K562 (cell line): ENCODE results near the gene CREB3L1. TPM values are rescaled to one million over a fixed set of nuclear protein-coding genes. Genes with fewer than 3 reads are reported as not detected.

Experiments
- EHMT2 ChIP-seq: fragments of 450-650 bp; IDR thresholded peaks from 2 replicates; pipeline ENCODE4 v1.6.1; 2018; ENCODE audit warnings: antibody characterized with exemption
- ERF ChIP-seq: fragments of 450-650 bp; formaldehyde crosslinking; IDR thresholded peaks from 2 replicates; pipeline ENCODE4 v1.4.0; 2020; ENCODE audit warnings: mild to moderate bottlenecking, mixed read lengths
- ETS2 ChIP-seq: IDR thresholded peaks from 2 replicates; pipeline ENCODE4 v1.6.1; 2016; ENCODE audit warnings: borderline replicate concordance, missing genetic modification characterization, mild to moderate bottlenecking, moderate library complexity, missing compliant biosample characterization; ENCODE audit not compliant: poor library complexity, severe bottlenecking
- HMGN3 ChIP-seq: IDR thresholded peaks from 2 replicates; pipeline ENCODE4 v1.6.1; 2011; ENCODE audit warnings: borderline replicate concordance, low read depth, mild to moderate bottlenecking, mixed read lengths, low read length; ENCODE audit not compliant: insufficient read length; ENCODE audit errors: extremely low read depth
- KDM1A ChIP-seq, 2 experiments: fragments of 450-650 bp; IDR thresholded peaks; 2 replicates each; pipeline ENCODE4 v1.6.1; 2016; ENCODE audit warnings: mild to moderate bottlenecking in 2 of 2
- NR4A1 ChIP-seq, 2 experiments: fragments of 250-450 bp in 1 of 2; fragments of 450-650 bp in 1 of 2; sonication (Bioruptor Pico) in 1 of 2; IDR thresholded peaks; 2 replicates each; pipeline versions ENCODE4 v1.4.0 to v1.6.1; 2016 to 2020; ENCODE audit warnings: mild to moderate bottlenecking in 2 of 2, missing compliant biosample characterization in 1 of 2, missing genetic modification characterization in 1 of 2, moderate library complexity in 1 of 2
- PYGO2 ChIP-seq: fragments of 450-650 bp; IDR thresholded peaks from 2 replicates; pipeline ENCODE4 v1.6.1; 2016; ENCODE audit warnings: mild to moderate bottlenecking, missing genetic modification characterization, moderate library complexity, missing compliant biosample characterization
- RFX1 ChIP-seq: fragments of 450-650 bp; IDR thresholded peaks from 2 replicates; pipeline ENCODE4 v1.6.1; 2016; ENCODE audit warnings: mild to moderate bottlenecking, moderate library complexity
- ZC3H11A ChIP-seq: IDR thresholded peaks from 2 replicates; pipeline ENCODE4 v1.6.1; 2012; ENCODE audit warnings: low read depth, low read length, improper control_type of control experiment
- ZKSCAN8 ChIP-seq: fragments of 200-800 bp; sonication (Bioruptor generic); IDR thresholded peaks from 2 replicates; pipeline ENCODE4 v1.6.1; 2016; ENCODE audit warnings: missing genetic modification characterization, missing compliant biosample characterization
- ZNF140 ChIP-seq: fragments of 250-450 bp; sonication (Bioruptor Pico); IDR thresholded peaks from 2 replicates; pipeline ENCODE4 v1.8.0; 2021; ENCODE audit warnings: moderate library complexity, mild to moderate bottlenecking, inconsistent platforms
- ZNF217 ChIP-seq: sonication (generic); formaldehyde crosslinking; IDR thresholded peaks from 2 replicates; pipeline ENCODE4 v1.8.0; 2022; ENCODE audit warnings: mild to moderate bottlenecking, missing genetic modification reagents
- ZNF778 ChIP-seq: fragments of 450-650 bp; formaldehyde crosslinking; IDR thresholded peaks from 2 replicates; pipeline ENCODE4 v1.4.0; 2020; ENCODE audit warnings: mild to moderate bottlenecking, moderate library complexity
- ZNF830 ChIP-seq: fragments of 250-450 bp; sonication (Bioruptor Pico); IDR thresholded peaks from 2 replicates; pipeline ENCODE4 v1.5.0; 2021; ENCODE audit warnings: mild to moderate bottlenecking
- polyA plus RNA-seq, 8 experiments: library from polyadenylated mRNA; depleted of rRNA in 4 of 8; stranded (reverse) in 5 of 8; unstranded in 3 of 8; fragments of >200 nt; fragmentation: Nextera tagmentation in 2 of 8; fragmentation: Illumina TruSeq in 1 of 8; extraction: Ambion mirVana in 2 of 8; extraction: Trizol in 1 of 8; gene quantifications; 2 replicates each; pipeline versions ENCODE4 v1.2.1 to v1.2.3, GENCODE V29; 2011 to 2014; ENCODE audit warnings: inconsistent platforms in 1 of 8, missing spikeins in 1 of 8
- total RNA-seq, 7 experiments: library from RNA; depleted of rRNA in 6 of 7; stranded (reverse); fragments of >200 nt in 6 of 7; fragmentation: Illumina TruSeq in 2 of 7; extraction: Trizol in 2 of 7; gene quantifications; 2 replicates each; pipeline versions ENCODE4 v1.2.1 to v1.2.3, GENCODE V29; 2011 to 2021; ENCODE audit warnings: low replicate concordance in 1 of 7
- TF ChIP-seq, protein P1 (sequence below): IDR thresholded peaks from 3 replicates; pipeline ENCODE4 v1.6.1; 2011; ENCODE audit warnings: borderline replicate concordance, mild to moderate bottlenecking, moderate library complexity; ENCODE audit not compliant: insufficient read length; ENCODE audit errors: extremely low read depth
- TF ChIP-seq, protein P2 (sequence below): sonication (generic); formaldehyde crosslinking; IDR thresholded peaks from 2 replicates; pipeline ENCODE4 v1.8.0; 2022; ENCODE audit warnings: missing genetic modification reagents, mild to moderate bottlenecking, borderline replicate concordance

The CREB3L1 gene
- total and polyA plus RNA-seq, 9 of the 15 experiments (the other 6 are each of a cell fraction or from before 2014, with no cell fraction given) = 1.2 to 27.6 (median 3.7) TPM

DNA sequence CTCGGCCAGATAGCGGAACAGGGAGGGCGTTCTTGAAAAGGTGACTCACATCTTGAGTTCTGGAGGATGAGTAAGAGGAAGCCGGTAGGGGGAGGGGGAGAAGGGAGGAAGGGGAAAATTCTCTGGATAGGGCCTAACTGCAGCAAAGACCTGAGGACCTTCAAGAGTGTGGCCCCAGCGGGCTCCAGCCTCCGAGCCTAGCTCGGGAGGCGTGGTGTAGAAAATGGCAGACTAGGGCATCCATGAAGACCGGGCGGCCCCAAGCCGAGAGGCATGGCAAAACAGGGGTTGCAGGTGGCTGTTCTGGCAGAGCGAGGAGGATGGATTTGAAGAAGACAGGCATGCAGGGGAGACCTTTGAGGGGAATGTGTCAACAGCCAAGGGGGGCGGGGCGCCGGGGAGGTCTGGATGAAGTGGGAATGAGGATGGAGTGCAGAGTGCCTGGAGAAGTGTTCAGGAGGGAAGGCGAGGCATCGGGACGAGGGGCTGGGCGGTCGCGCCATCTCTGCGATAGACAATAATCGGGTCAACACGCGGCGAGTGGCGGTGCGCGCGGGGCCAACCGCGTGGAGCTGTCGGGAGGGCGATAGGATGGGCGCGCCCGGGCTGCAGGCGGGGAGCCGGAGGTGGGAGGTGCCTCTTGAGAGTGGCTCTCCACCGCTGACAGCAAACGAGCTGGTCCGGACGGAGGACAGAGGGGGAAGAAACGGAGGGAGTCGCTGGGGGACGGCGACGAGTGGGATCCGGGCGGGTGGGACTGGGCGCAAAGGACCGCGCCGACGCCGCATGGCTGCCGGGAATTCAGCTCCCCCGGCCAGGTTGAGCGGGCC lies 40.0 kb upstream of the CREB3L1 start (continued):
- TF ChIP-seq, protein P1, sequence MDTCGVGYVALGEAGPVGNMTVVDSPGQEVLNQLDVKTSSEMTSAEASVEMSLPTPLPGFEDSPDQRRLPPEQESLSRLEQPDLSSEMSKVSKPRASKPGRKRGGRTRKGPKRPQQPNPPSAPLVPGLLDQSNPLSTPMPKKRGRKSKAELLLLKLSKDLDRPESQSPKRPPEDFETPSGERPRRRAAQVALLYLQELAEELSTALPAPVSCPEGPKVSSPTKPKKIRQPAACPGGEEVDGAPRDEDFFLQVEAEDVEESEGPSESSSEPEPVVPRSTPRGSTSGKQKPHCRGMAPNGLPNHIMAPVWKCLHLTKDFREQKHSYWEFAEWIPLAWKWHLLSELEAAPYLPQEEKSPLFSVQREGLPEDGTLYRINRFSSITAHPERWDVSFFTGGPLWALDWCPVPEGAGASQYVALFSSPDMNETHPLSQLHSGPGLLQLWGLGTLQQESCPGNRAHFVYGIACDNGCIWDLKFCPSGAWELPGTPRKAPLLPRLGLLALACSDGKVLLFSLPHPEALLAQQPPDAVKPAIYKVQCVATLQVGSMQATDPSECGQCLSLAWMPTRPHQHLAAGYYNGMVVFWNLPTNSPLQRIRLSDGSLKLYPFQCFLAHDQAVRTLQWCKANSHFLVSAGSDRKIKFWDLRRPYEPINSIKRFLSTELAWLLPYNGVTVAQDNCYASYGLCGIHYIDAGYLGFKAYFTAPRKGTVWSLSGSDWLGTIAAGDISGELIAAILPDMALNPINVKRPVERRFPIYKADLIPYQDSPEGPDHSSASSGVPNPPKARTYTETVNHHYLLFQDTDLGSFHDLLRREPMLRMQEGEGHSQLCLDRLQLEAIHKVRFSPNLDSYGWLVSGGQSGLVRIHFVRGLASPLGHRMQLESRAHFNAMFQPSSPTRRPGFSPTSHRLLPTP = no peak
- TF ChIP-seq ZNF140 (CRISPR knock-in tag) (no peak), HMGN3 (no peak), ETS2 (tag) (no peak), ZC3H11A (no peak), EHMT2 (peak; percentile 50), NR4A1 (CRISPR knock-in tag; IDR thresholded peaks at IDR 0.05) (peak; percentile 52; the same call in 1 of the 2 replicates), NR4A1 (tag; IDR thresholded peaks at IDR 0.05) (peak; percentile 38; the same call in 1 of the 2 replicates), ZNF778 (CRISPR knock-in tag) (no peak), ZKSCAN8 (CRISPR knock-in tag) (no peak), ZNF830 (CRISPR knock-in tag) (peak; percentile 23; the same call in 1 of the 2 replicates), ERF (no peak), ZNF217 (CRISPR knock-in tag) (no peak), RFX1 (no peak), KDM1A (IDR thresholded peaks at IDR 0.05) (peak in 1 of 2 experiments; percentile 76; a peak in 2 of 4 replicates), PYGO2 (tag) (no peak)
- TF ChIP-seq, protein P2, sequence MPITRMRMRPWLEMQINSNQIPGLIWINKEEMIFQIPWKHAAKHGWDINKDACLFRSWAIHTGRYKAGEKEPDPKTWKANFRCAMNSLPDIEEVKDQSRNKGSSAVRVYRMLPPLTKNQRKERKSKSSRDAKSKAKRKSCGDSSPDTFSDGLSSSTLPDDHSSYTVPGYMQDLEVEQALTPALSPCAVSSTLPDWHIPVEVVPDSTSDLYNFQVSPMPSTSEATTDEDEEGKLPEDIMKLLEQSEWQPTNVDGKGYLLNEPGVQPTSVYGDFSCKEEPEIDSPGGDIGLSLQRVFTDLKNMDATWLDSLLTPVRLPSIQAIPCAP (CRISPR knock-in tag) = peak; percentile 89
